Testis (tissue), 3 donors: Measurements from ENCODE around the gene KLHL14. TPM values are rescaled to one million over a fixed set of nuclear protein-coding genes. Genes with fewer than 3 reads are reported as not detected.
A peak's percentile ranks its signal among the peaks of the same experiment; 100 is the strongest.

Experiments
- DNase-seq: peaks from one replicate; pipeline ENCODE4 v3.0.0-alpha.2; 2019
- H3K27ac ChIP-seq, 2 donors: fragments of 200-600 bp; sonication (generic); one replicate each; pipeline ENCODE4 v1.5.1; 2019
- H3K27me3 ChIP-seq: fragments of 200-600 bp; sonication (generic); one replicate; pipeline ENCODE4 v1.5.1; 2019
- H3K36me3 ChIP-seq: fragments of 200-600 bp; sonication (generic); one replicate; pipeline ENCODE4 v1.5.1; 2017; ENCODE audit warnings: low read depth; ENCODE audit errors: missing control alignments
- H3K4me1 ChIP-seq: fragments of 200-600 bp; sonication (generic); one replicate; pipeline ENCODE4 v1.5.1; 2019
- H3K4me3 ChIP-seq, 2 donors: fragments of 200-600 bp; sonication (generic); one replicate each; pipeline ENCODE4 v1.5.1; 2017 to 2019
- H3K9me3 ChIP-seq: fragments of 200-600 bp; sonication (generic); one replicate; pipeline ENCODE4 v1.5.1; 2017
- CTCF ChIP-seq, 3 experiments: fragments of 450-650 bp in 2 of 3; fragments of 200-600 bp in 1 of 3; sonication (generic) in 1 of 3; IDR thresholded peaks; one replicate each; pipeline ENCODE4 v1.5.1; 2016 to 2019; ENCODE audit warnings: antibody characterized with exemption in 3 of 3, mild to moderate bottlenecking in 2 of 3, moderate library complexity in 1 of 3
- POLR2A ChIP-seq: fragments of 450-650 bp; IDR thresholded peaks from one replicate; pipeline ENCODE4 v1.6.1; 2017; ENCODE audit warnings: antibody characterized with exemption, mild to moderate bottlenecking, moderate library complexity
- WGBS, 2 donors: methylation state at CpG; one replicate each; pipeline ENCODE4 v1.1.5; 2018; 5-methylcytosine and 5-hydroxymethylcytosine counted together
- intact Hi-C: fragments of 100-400 bp; cut with DNase I; formaldehyde crosslinking; loops from one replicate; pipeline ENCODE4 v1.15.1; 2023; ENCODE audit warnings: low total_unique reads
- polyA plus RNA-seq: library from polyadenylated mRNA; stranded (reverse); fragments of 350-450 nt; fragmentation: Illumina TruSeq; extraction: RNeasy Lipid Tissue Mini Kit (QIAGEN cat#74804); gene quantifications from one replicate; pipeline ENCODE4 v1.2.3, GENCODE V29; 2014; ENCODE audit warnings: low read depth, low replicate concordance; ENCODE audit not compliant: insufficient read depth
- total RNA-seq, 2 donors: library from RNA; depleted of rRNA; stranded (reverse); fragments of >200 nt; gene quantifications; one replicate each; pipeline ENCODE4 v1.2.3, GENCODE V29; 2016

KLHL14 gene
- total and polyA plus RNA-seq, 3 donors from 2014 or later, result 2.0 to 3.3 (median 2.7) TPM

GRCh38 chr18:32771169-32771751 is 1.6 kb downstream of the KLHL14 start:
- no peaks in the 10 kb centered on the region for H3K27me3 ChIP-seq
- no peak for TF ChIP-seq CTCF (IDR thresholded peaks at IDR 0.05)
- TF ChIP-seq POLR2A, result no peak
- no peak for DNase-seq
- 1% methylated on average over 18 to 37 of the region's 37 CpGs for WGBS, 2 donors
- no peaks in the 10 kb centered on the region for H3K9me3 ChIP-seq
- H3K36me3 ChIP-seq, result no peaks in the 10 kb centered on the region
- intact Hi-C loops, result no loop called here
- peaks cover 9% of the 10 kb centered on the region for H3K4me1 ChIP-seq
- H3K27ac ChIP-seq, result no peak overlapping the region
- H3K4me3 ChIP-seq, result peak overlapping the region; percentile 34 to 54

- H3K9me3 ChIP-seq, result no peaks in the 10 kb centered on the region
- DNase-seq, result no peak
- H3K36me3 ChIP-seq, result no peaks in the 10 kb centered on the region
- H3K27ac ChIP-seq, result no peak overlapping the region
- H3K4me1 ChIP-seq, result peaks cover 9% of the 10 kb centered on the region
- 1% methylated on average over 23 to 34 of the region's 34 CpGs for WGBS, 2 donors
- intact Hi-C loops, result no loop called here
- peak overlapping the region; percentile 34 to 54 for H3K4me3 ChIP-seq
- H3K27me3 ChIP-seq, result no peaks in the 10 kb centered on the region
- TF ChIP-seq CTCF (IDR thresholded peaks at IDR 0.05) (no peak), POLR2A (no peak)
Measured at GRCh38 chr18:32770666-32771168, 2.1 kb downstream of the KLHL14 start.

- no peaks in the 10 kb centered on the region for H3K9me3 ChIP-seq
- no peak overlapping the region for H3K27ac ChIP-seq
Measured at GRCh38 chr18:32770054-32770665, 2.7 kb downstream of the KLHL14 start.

GRCh38 chr18:32769586-32770053 is 3.2 kb downstream of the KLHL14 start:
- no peak for TF ChIP-seq CTCF (IDR thresholded peaks at IDR 0.05)
- no peak for TF ChIP-seq POLR2A
- intact Hi-C loops, result no loop called here
- H3K4me1 ChIP-seq, result peaks cover 9% of the 10 kb centered on the region
- peak overlapping the region in 1 of 2 donors; percentile 4 for H3K4me3 ChIP-seq
- no peaks in the 10 kb centered on the region for H3K36me3 ChIP-seq
- no peak overlapping the region for H3K27ac ChIP-seq
- 5 to 6% methylated on average over 9 to 31 of the region's 31 CpGs for WGBS, 2 donors
- H3K27me3 ChIP-seq, result no peaks in the 10 kb centered on the region
- DNase-seq, result no peak
- H3K9me3 ChIP-seq, result no peaks in the 10 kb centered on the region

More at GRCh38 chr18:32770054-32770665, 2.7 kb downstream of the KLHL14 start:
- peaks cover 9% of the 10 kb centered on the region for H3K4me1 ChIP-seq
- no peaks in the 10 kb centered on the region for H3K36me3 ChIP-seq
- 0 to 2% methylated on average over 9 to 36 of the region's 37 CpGs for WGBS, 2 donors
- no peaks in the 10 kb centered on the region for H3K27me3 ChIP-seq
- no peak for DNase-seq
- peak overlapping the region in 1 of 2 donors; percentile 4 for H3K4me3 ChIP-seq
- intact Hi-C loops, result no loop called here
- TF ChIP-seq CTCF (IDR thresholded peaks at IDR 0.05), result no peak
- TF ChIP-seq POLR2A, result no peak
